SK-N-MC (cell line): Measurements from ENCODE around the gene KLHL9.
"Not testable (repeated sequence)": the region's sequence is repeated elsewhere in the genome, so short reads cannot be mapped to it uniquely, and the experiment has no call there.

ENCODE experiments used
- DNase-seq: peaks from one replicate; pipeline ENCODE4 v3.0.0-alpha.2; 2011; ENCODE audit warnings: low read depth, low spot score
- H3K27ac ChIP-seq: fragments of 200-600 bp; sonication (generic); 2 replicates; pipeline ENCODE4 v1.5.1; 2016; ENCODE audit warnings: mixed run types
- H3K36me3 ChIP-seq: fragments of 200-600 bp; sonication (generic); 2 replicates; pipeline ENCODE4 v1.6.1; 2017; ENCODE audit warnings: antibody characterized with exemption, low read length, mixed read lengths; ENCODE audit not compliant: insufficient read depth
- H3K4me3 ChIP-seq: fragments of 200-600 bp; sonication (generic); 2 replicates; pipeline ENCODE4 v1.5.1; 2016
- H3K9ac ChIP-seq: fragments of 200-600 bp; sonication (generic); 2 replicates; pipeline ENCODE4 v1.8.0; 2017; ENCODE audit warnings: mixed run types, mixed read lengths; ENCODE audit not compliant: insufficient read length
- H3K9me3 ChIP-seq: fragments of 200-600 bp; sonication (generic); 2 replicates; pipeline ENCODE4 v1.6.1; 2017; ENCODE audit warnings: low read depth, mild to moderate bottlenecking, antibody characterized with exemption, low read length, moderate library complexity, mixed read lengths
- EZH2 ChIP-seq: fragments of 200-600 bp; sonication (generic); IDR thresholded peaks from one replicate; pipeline ENCODE4 v1.6.1; 2017; ENCODE audit warnings: antibody characterized with exemption
- FOXP2 ChIP-seq: optimal IDR thresholded peaks from 2 replicates; pipeline ENCODE3; 2011; ENCODE audit warnings: mild to moderate bottlenecking, moderate library complexity; ENCODE audit not compliant: insufficient read depth; ENCODE audit errors: extremely low read length, control extremely low read depth
- POLR2AphosphoS5 ChIP-seq: IDR thresholded peaks from 2 replicates; pipeline ENCODE4 v1.6.1; 2012; ENCODE audit warnings: mild to moderate bottlenecking, low read depth, low read length, borderline replicate concordance

Gene KLHL9

GRCh38 chr9:21334701-21335632 is at the start of gene KLHL9:
TSS of gene KLHL9 (minus strand) at chr9:21335404. CDS start at chr9:21334859, 545 bp downstream.
- peak within 1 kb of the TSS; percentile 96 for H3K4me3 ChIP-seq

DNA sequence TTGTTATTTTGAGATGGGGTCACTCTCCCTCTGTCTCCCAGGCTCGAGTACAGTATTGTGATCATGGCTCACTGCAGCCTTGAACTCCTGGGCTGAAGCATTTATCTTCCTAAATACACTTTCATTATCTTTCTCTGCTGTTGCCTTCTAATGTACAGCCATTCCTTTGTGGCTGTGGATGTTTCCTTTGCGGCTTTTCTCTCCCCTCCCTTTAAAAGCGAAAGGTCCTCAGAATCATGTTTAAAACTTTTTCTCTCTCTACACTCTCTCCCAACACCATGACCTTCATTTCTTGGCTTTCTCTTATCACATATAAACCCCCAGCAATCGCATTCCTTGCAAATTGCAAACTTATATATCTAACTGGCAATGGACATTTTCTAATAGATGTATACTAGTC is 48.4 kb upstream of the KLHL9 start:
- Histone ChIP-seq H3K27ac (no peak overlapping the region), H3K4me3 (no peak overlapping the region), H3K36me3 (no peaks in the 10 kb centered on the region), H3K9ac (no peak overlapping the region), H3K9me3 (no peaks in the 10 kb centered on the region)
- no peak for DNase-seq
- no peak for TF ChIP-seq POLR2AphosphoS5
- TF ChIP-seq EZH2, result no peak
- TF ChIP-seq FOXP2, result no peak

More at GRCh38 chr9:21334701-21335632, at the start of gene KLHL9:
- no peaks in the 10 kb centered on the region; the same call in 1 of the 2 replicates for H3K9me3 ChIP-seq
- H3K27ac ChIP-seq, result peak within 1 kb of the TSS; percentile 84
- TF ChIP-seq POLR2AphosphoS5, result peak; percentile 77
- no peak for TF ChIP-seq FOXP2
- TF ChIP-seq EZH2, result no peak
- H3K9ac ChIP-seq, result peak within 1 kb of the TSS; percentile 100
- peak; percentile 45 for DNase-seq
- peaks cover 36% of the 10 kb centered on the region for H3K36me3 ChIP-seq

GRCh38 chr9:21381448-21382339 is 46.5 kb upstream of the KLHL9 start:
- Histone ChIP-seq H3K9me3 (no peaks in the 10 kb centered on the region), H3K36me3 (no peaks in the 10 kb centered on the region), H3K4me3 (no peak overlapping the region), H3K9ac (no peak overlapping the region), H3K27ac (no peak overlapping the region)
- TF ChIP-seq EZH2, result no peak
- TF ChIP-seq POLR2AphosphoS5, result no peak
- no peak for TF ChIP-seq FOXP2
- DNase-seq, result no peak

DNA sequence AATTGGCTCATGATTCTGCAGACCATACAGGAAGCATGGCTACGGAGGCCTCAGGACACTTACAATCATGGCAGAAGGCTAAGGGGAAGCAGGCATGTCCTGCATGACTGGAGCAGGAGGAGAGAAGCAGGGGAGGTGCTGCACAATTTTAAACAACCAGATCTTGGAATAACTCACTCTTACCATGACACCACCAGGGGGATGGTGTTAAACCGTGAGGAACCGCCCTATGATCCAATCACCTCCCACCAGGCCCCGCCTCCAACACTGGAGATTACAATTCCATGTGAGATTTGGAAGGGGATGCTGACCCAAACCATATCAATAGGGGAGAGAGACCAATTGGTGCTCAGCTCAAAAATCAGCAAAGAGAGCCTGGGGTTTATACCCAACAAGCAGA is 36.3 kb upstream of the KLHL9 start:
- not testable (repeated sequence) for H3K36me3 ChIP-seq, H3K27ac ChIP-seq, H3K9ac ChIP-seq, H3K4me3 ChIP-seq, H3K9me3 ChIP-seq, DNase-seq

DNA sequence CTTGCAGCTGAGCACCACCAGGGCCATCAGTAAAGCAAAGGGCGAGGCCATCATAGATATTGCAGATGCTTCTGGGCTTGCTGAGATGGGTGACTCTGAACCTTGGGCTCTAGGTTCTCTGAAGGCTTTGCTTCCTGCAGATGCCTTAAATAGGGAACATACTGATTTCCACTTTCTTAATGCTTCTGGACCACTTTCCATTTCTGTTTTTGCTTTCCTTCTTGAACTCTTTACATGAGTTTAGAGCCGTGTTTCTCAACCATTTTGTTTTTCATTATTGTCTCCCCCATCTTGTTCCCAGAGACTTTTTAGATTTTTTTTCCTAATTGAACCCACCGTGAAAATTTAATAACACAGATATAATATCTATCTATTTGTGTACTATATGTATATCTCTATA is 32.8 kb upstream of the KLHL9 start, which contains the start of gene IFNA13:
Gene IFNA13, minus strand, starts transcription at position 101 of the 400 bp plus-strand sequence. Its CDS starts 47 bp downstream, at position 54.
- no peak within 1 kb of the TSS for H3K9ac ChIP-seq
- H3K4me3 ChIP-seq, result no peak within 1 kb of the TSS
- no peaks in the 10 kb centered on the region for H3K9me3 ChIP-seq
- TF ChIP-seq POLR2AphosphoS5, result no peak
- TF ChIP-seq EZH2, result no peak
- TF ChIP-seq FOXP2, result no peak
- DNase-seq, result no peak
- H3K27ac ChIP-seq, result no peak within 1 kb of the TSS
- no peaks in the 10 kb centered on the region for H3K36me3 ChIP-seq

GRCh38 chr9:21367169-21367568 is 32.0 kb upstream of the KLHL9 start:
- not testable (repeated sequence) for H3K27ac ChIP-seq, H3K4me3 ChIP-seq, DNase-seq, H3K9me3 ChIP-seq, H3K36me3 ChIP-seq, H3K9ac ChIP-seq

- Histone ChIP-seq H3K27ac (no peak overlapping the region), H3K9me3 (no peaks in the 10 kb centered on the region), H3K36me3 (no peaks in the 10 kb centered on the region), H3K9ac (no peak overlapping the region), H3K4me3 (no peak overlapping the region)
- no peak for DNase-seq
- TF ChIP-seq FOXP2, result no peak
- no peak for TF ChIP-seq POLR2AphosphoS5
- no peak for TF ChIP-seq EZH2
These were observed 27.1 kb upstream of the KLHL9 start for GRCh38 chr9:21362287-21362686.
